Tongue (tissue), 2 donors: ENCODE results near the gene FRMD4A. TPM values are rescaled to one million over a fixed set of nuclear protein-coding genes. Genes with fewer than 3 reads are reported as not detected.
"Not testable (repeated sequence)": the region's sequence is repeated elsewhere in the genome, so short reads cannot be mapped to it uniquely, and the experiment has no call there.

ENCODE experiments used
- DNase-seq: peaks from one replicate; pipeline ENCODE4 v3.0.0-alpha.2; 2015
- total RNA-seq: library from RNA; depleted of rRNA; stranded (reverse); fragments of >200 nt; gene quantifications from one replicate; pipeline ENCODE4 v1.2.3, GENCODE V29; 2014

The FRMD4A gene
- total RNA-seq, 1 donor from 2014 or later, result 29.5 TPM

GRCh38 chr10:13882119-13882711 lies 448.5 kb downstream of the FRMD4A start:
- no peak for DNase-seq

DNA sequence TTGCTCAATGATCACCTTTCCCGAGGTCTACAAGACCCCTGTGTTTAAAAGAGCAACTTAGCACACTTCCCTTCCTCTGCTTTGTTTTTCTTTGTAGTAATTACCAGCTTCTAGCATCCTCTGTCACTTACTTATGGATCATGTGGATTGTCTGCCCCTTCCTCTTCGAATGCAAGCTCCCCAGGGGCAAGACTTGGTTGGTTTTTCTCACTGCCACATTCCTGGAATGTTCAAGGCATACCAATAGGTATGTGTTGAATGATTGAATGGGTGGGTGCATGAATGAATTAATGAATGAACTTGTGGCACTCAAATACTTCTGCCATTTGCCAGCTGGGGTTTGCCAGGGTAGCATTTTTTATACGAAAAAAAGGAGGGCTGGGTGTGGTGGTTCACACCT lies 450.0 kb downstream of the FRMD4A start:
- DNase-seq, result no peak

- DNase-seq, result no peak
Measured at GRCh38 chr10:13877154-13877909, 453.4 kb downstream of the FRMD4A start.

- DNase-seq, result no peak
Measured at GRCh38 chr10:13873196-13873595, 457.5 kb downstream of the FRMD4A start.

GRCh38 chr10:13872411-13872810 lies 458.3 kb downstream of the FRMD4A start:
- peak; percentile 73 for DNase-seq

DNA sequence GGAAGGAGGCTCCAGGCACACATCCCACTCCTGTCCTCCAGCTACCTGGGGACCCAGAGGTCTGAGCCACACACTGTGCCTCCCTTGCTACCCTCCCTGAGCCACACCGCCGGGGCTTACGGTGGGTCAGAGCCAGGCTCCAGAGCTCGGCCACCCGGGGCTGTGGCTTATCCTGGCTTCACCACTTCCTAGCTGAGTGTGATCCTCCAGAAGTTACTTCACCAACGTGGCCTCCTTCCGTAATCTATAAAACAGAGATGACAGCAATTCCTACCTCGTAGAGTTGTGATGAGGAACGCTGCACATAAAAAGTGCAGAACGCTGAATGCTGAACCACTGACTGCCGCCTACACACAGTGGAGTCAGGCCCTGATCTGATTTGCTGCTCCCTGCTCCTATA lies 458.9 kb downstream of the FRMD4A start:
- no peak for DNase-seq

DNA sequence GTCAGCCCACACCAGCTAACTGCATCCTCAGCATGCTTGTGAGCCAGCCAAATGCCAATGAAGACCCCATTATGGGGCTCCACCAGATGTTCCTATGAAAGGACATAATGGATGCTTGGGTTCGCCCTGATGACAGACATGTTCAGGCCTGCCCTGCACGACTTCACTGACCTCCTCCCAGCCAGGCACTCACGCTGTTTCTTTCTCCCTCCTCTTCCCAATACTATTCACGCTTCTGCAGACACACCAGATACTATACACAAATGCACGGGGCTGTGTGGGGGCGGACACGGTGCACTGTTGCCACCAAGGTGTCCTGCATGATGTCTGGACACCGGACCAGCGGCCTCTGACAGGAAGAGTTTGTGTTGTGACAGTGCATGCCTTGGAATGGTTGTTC lies 459.7 kb downstream of the FRMD4A start:
- peak; percentile 60 for DNase-seq

DNA sequence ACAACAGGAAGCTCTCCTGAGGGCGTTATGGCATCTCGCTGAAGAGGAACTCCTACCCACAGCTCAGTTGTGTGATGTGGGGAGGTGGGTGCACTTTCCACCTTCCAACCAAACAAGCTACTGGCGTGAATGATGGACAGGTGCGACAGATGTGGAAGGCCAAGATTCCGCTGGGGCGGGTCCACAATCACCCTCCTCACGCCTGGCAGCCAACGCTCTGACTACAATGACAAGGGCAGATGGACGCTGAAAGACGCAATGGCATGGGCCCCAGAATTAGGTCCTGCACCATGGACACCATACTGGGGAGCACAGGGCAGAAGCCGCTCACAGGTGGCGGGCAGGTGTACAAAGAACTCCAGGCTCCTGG lies 461.4 kb downstream of the FRMD4A start:
- DNase-seq, result no peak

DNA sequence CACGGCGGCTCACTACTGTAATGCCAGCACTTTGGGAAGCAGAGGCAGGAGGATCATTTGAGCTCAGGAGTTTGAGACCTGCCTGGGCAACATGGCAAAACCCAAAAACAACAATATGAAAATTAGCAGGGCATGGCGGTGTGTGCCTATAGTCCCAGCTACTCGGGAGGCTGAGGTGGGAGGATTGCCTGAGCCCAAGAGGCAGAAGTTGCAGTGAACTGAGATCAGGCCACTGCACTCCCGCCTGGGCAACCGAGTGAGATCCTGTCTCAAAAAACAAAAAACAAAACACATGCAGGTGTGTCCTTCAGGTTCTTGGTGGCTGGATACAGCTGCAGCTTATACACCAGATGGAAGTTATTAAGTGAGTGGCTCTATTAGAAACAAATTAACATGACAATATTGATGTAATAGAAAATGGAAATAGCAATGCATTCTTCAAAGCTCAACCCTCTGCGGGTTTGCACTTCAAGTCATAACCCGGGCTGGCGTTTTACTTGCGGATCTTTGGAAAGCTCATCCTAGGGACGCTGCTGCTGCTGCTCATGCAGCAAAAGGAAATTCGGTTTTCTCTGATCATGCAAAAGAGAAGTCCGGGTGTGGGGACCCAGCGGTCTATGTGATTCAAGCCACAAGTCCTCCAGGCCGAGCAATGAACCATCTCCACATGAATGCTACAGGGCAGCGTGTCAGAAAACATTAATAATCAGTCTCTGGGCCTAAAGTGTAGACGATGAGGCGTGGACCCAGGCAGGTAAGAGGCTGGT lies 462.0 kb downstream of the FRMD4A start:
- DNase-seq, result no peak

DNA sequence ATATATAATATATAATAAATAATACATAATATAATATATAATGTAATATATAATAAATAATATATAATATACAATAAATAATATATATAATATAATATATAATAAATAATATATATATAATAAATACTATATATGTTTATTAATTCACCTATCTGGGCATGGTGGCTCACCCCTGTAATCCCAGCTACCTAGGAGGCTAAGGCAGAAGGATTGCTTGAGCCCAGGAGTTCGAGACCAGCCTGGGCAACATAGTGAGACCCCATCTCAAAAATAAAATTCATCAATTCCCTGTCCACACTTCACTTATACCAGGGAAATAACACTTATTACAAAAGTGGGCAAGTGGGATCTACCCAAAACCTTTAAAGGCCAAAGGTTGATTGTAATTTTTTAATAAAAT lies 462.9 kb downstream of the FRMD4A start:
- DNase-seq, result no peak

DNA sequence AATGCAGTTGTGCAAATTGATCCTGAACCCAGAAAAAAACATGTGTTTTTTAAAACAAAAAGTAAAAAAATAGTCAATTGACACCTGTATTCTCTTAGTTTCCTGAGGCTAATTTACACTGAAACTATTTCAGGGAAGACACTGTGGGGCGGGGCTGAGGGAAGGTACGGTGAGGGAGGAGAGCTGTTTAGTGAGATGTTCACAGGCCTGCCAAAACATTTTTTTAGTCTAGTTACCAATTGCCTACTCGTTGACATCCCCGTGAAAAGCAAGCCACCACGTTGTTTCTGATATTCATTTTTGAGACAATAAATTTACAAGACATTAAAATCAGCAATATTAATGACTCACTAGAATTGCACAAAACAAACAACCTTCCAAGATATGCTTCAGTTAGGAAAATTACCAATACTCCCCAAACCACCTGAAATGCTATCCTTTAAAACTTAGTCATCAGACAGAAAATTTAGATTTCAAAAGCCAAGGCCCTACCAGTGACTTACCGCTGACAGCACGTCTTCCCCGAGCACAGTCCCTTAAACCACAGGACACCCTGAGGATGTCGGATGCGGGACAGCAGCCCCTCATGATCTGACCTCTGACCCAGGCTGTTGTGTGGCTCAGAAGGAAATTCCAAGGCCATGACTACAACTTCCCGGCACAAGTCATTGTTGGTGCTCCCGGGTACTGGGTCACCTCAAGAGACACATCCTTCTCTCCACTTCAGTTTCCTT lies 464.8 kb downstream of the FRMD4A start:
- no peak for DNase-seq

DNA sequence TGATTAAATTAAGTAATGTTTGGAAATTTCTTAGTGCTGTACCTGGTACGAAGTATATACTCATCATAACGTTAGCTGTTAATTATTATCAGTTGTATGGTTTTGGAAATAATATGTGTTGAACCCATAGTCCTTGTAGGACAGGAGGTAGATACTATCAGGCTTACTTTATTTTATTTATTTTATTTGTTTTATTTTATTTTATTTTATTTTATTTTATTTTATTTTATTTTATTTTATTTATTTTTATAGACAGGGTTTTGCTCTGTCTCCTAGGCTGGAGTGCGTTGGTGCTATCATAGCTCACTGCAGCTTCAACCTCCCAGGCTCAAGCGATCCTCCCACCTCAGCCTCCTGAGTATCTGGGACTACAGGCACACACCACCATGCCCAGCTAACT lies 465.5 kb downstream of the FRMD4A start:
- DNase-seq, result not testable (repeated sequence)

GRCh38 chr10:13862546-13863233 lies 468.0 kb downstream of the FRMD4A start:
- DNase-seq, result peak; percentile 48

- no peak for DNase-seq
Measured at GRCh38 chr10:13860886-13861285, 469.8 kb downstream of the FRMD4A start.

- DNase-seq, result no peak
Measured at GRCh38 chr10:13859979-13860654, 470.6 kb downstream of the FRMD4A start.

GRCh38 chr10:13858709-13859108 lies 472.0 kb downstream of the FRMD4A start:
- DNase-seq, result no peak

DNA sequence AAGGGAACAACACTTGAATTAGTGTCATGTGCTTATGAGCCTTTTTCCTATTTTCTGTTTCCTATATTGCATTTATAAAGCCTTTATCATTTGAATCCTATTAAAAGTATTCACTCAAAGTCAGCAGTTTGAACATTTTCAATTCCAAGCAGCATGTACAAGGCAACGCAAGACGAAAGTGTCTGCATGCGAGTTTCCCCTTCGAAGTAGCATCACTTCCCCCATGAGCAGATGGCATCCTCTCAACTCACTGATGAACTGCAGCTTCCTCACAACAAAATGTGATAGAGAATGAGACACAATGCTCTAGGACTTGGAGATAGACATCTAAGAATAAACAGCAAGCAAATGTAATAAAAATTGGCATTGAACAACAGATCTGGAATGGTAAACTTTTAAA lies 473.3 kb downstream of the FRMD4A start:
- no peak for DNase-seq

GRCh38 chr10:13853854-13854253 lies 476.9 kb downstream of the FRMD4A start:
- DNase-seq, result no peak

DNA sequence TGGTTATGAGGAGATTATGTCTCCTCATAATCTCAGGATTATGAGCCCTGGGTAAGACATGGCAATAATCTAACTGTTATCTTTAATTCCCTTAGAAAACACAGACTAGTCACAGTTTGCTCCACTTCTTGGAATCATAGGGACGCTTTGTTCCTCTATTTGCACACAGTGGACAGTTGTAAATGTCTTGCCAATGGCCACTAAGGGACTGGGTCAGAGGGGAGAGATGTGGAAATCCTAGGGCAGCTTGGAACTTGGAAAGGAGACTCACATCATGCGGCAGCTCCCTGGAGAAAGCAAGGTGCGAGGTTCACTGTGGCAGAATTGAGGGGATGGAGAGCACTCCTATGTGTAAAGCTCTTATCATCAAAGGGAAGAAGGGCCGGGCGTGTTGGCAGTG lies 477.9 kb downstream of the FRMD4A start:
- no peak for DNase-seq

GRCh38 chr10:13851906-13852305 lies 478.8 kb downstream of the FRMD4A start:
- DNase-seq, result no peak
